CD4-positive, alpha-beta T cell (primary cell): ENCODE results near the gene TCF4. TPM values are rescaled to one million over a fixed set of nuclear protein-coding genes. Genes with fewer than 3 reads are reported as not detected.

ENCODE experiments used
- ATAC-seq: fragments of 200-7000 bp; cut with Tn5 transposase; one replicate; pipeline ENCODE4 v1.10.0; 2022; ENCODE audit warnings: mild to moderate bottlenecking; ENCODE audit not compliant: poor library complexity
- CTCF ChIA-PET: fragments of 350-600 bp; sonication (Branson Sonifier 250); formaldehyde crosslinking; loops from one replicate; lab custom pipeline; 2021; ENCODE audit warnings: antibody characterized with exemption, inconsistent platforms; lab: Charles Lee
- POLR2A ChIA-PET: fragments of 350-600 bp; sonication (Branson Sonifier 250); formaldehyde crosslinking; loops from one replicate; lab custom pipeline; 2021; ENCODE audit warnings: antibody characterized with exemption, inconsistent platforms; lab: Charles Lee
- DNase-seq, 14 experiments: peaks; one replicate each; pipeline ENCODE4 v3.0.0-alpha.2; 2013 to 2020; ENCODE audit warnings: mixed read lengths in 2 of 14
- H3K27ac ChIP-seq, 2 donors: one replicate each; pipeline versions ENCODE4 v1.5.1 to v1.7.0; 2013; ENCODE audit warnings: low read length in 2 of 2, low read depth in 1 of 2, mild to moderate bottlenecking in 1 of 2
- H3K27me3 ChIP-seq, 2 experiments: 1 replicate in 1 of 2; 2 replicates in 1 of 2; pipeline versions ENCODE4 v1.6.1 to v1.7.0; 2013; ENCODE audit warnings: low read length in 2 of 2, control low read depth in 1 of 2, mild to moderate bottlenecking in 1 of 2, moderate library complexity in 1 of 2; ENCODE audit not compliant: insufficient read depth in 2 of 2, control insufficient read depth in 1 of 2
- H3K36me3 ChIP-seq: one replicate; pipeline ENCODE4 v1.6.1; 2013; ENCODE audit warnings: low read length, control low read depth; ENCODE audit not compliant: insufficient read depth
- H3K4me1 ChIP-seq: one replicate; pipeline ENCODE4 v1.6.1; 2013; ENCODE audit warnings: low read length, control low read depth; ENCODE audit not compliant: insufficient read depth
- H3K4me3 ChIP-seq: one replicate; pipeline ENCODE4 v1.5.1; 2013; ENCODE audit warnings: mild to moderate bottlenecking, low read length, moderate library complexity
- H3K9me3 ChIP-seq, 2 experiments: 1 replicate in 1 of 2; 2 replicates in 1 of 2; pipeline versions ENCODE4 v1.6.1 to v1.7.0; 2013; ENCODE audit warnings: low read length in 2 of 2, mild to moderate bottlenecking in 2 of 2, control low read depth in 1 of 2, moderate library complexity in 1 of 2; ENCODE audit not compliant: control insufficient read depth in 1 of 2, insufficient read depth in 1 of 2
- H3K27ac Mint-ChIP-seq: one replicate; pipeline ENCODE4 v1.8.0; 2020; ENCODE audit warnings: mixed read lengths
- H3K27me3 Mint-ChIP-seq: one replicate; pipeline ENCODE4 v1.8.0; 2021; ENCODE audit warnings: mixed read lengths
- H3K36me3 Mint-ChIP-seq: one replicate; pipeline ENCODE4 v1.8.0; 2021; ENCODE audit warnings: low read depth, mixed read lengths
- H3K4me1 Mint-ChIP-seq: one replicate; pipeline ENCODE4 v1.8.0; 2021; ENCODE audit warnings: low read depth, mixed read lengths
- H3K4me3 Mint-ChIP-seq: one replicate; pipeline ENCODE4 v1.8.0; 2020; ENCODE audit warnings: mild to moderate bottlenecking, mixed read lengths
- H3K9me3 Mint-ChIP-seq: one replicate; pipeline ENCODE4 v1.8.0; 2020; ENCODE audit warnings: mixed read lengths
- CTCF ChIP-seq: fragments of 200-600 bp; IDR thresholded peaks from one replicate; pipeline ENCODE4 v1.8.0; 2022; ENCODE audit warnings: antibody characterized with exemption, mild to moderate bottlenecking
- intact Hi-C, 2 experiments: fragments of 100-400 bp; cut with DNase I in 1 of 2; cut with micrococcal nuclease in 1 of 2; formaldehyde crosslinking; loops; one replicate each; pipeline versions ENCODE4 v1.15.1 to v1.9.0; 2023 to 2025; cut with DNase I, micrococcal nuclease
- total RNA-seq, 174 experiments: library from RNA in 2 of 174; stranded (reverse) in 2 of 174; gene quantifications; one replicate each; pipeline ENCODE4 v1.2.3 and lab custom pipeline; 2021 to 2026

The TCF4 gene
- total RNA-seq, 2 experiments from 2014 or later, result 3.0 to 3.2 TPM

GRCh38 chr18:55228191-55228590 lies 359.8 kb downstream of the TCF4 start:
- H3K4me1 ChIP-seq, result no peaks in the 10 kb centered on the region
- Mint-ChIP-seq H3K9me3 (no peaks in the 10 kb centered on the region), H3K4me3 (no peak overlapping the region), H3K27me3 (no peaks in the 10 kb centered on the region), H3K36me3 (no peaks in the 10 kb centered on the region), H3K4me1 (no peaks in the 10 kb centered on the region), H3K27ac (no peak overlapping the region)
- H3K36me3 ChIP-seq, result no peaks in the 10 kb centered on the region
- POLR2A ChIA-PET, result no interaction called here
- intact Hi-C loops, result no loop called here
- ATAC-seq (no peak), DNase-seq (no peak)
- no peak for TF ChIP-seq CTCF
- CTCF ChIA-PET, result no interaction called here
- H3K27me3 ChIP-seq, result no peaks in the 10 kb centered on the region
- H3K4me3 ChIP-seq, result no peak overlapping the region
- no peak overlapping the region for H3K27ac ChIP-seq
- H3K9me3 ChIP-seq, result peaks cover 0 to 4% of the 10 kb centered on the region in 2 experiments

GRCh38 chr18:55227771-55228170 lies 360.2 kb downstream of the TCF4 start:
- ATAC-seq, result no peak
- H3K9me3 ChIP-seq, result peaks cover 0 to 4% of the 10 kb centered on the region in 2 experiments
- no peak for DNase-seq
- ChIA-PET CTCF (interaction anchor here (0.6 kb wide), 1 partner anchor 31 kb away, joined by 3 read pairs; no protein-coding TSS in a partner anchor), POLR2A (no interaction called here)
- no peaks in the 10 kb centered on the region for H3K36me3 ChIP-seq
- Mint-ChIP-seq H3K9me3 (no peaks in the 10 kb centered on the region), H3K27me3 (no peaks in the 10 kb centered on the region), H3K36me3 (no peaks in the 10 kb centered on the region), H3K4me1 (no peaks in the 10 kb centered on the region), H3K27ac (no peak overlapping the region), H3K4me3 (no peak overlapping the region)
- no peaks in the 10 kb centered on the region for H3K4me1 ChIP-seq
- no peaks in the 10 kb centered on the region for H3K27me3 ChIP-seq
- intact Hi-C loops, result no loop called here
- TF ChIP-seq CTCF, result no peak
- H3K27ac ChIP-seq, result no peak overlapping the region
- H3K4me3 ChIP-seq, result no peak overlapping the region

- POLR2A ChIA-PET, result no interaction called here
- Mint-ChIP-seq H3K36me3 (no peaks in the 10 kb centered on the region), H3K4me1 (no peaks in the 10 kb centered on the region), H3K27ac (no peak overlapping the region), H3K4me3 (no peak overlapping the region), H3K27me3 (no peaks in the 10 kb centered on the region), H3K9me3 (no peaks in the 10 kb centered on the region)
- TF ChIP-seq CTCF, result no peak
- Histone ChIP-seq H3K27ac (no peak overlapping the region), H3K36me3 (no peaks in the 10 kb centered on the region), H3K4me3 (no peak overlapping the region), H3K27me3 (no peaks in the 10 kb centered on the region), H3K9me3 (peaks cover 0 to 4% of the 10 kb centered on the region in 2 experiments), H3K4me1 (no peaks in the 10 kb centered on the region)
- CTCF ChIA-PET, result no interaction called here
- ATAC-seq (no peak), DNase-seq (no peak)
- intact Hi-C loops, result no loop called here
Observed at GRCh38 chr18:55226044-55226443, 361.9 kb downstream of the TCF4 start.
